Fibroblast of lung (primary cell): ENCODE data around the gene STXBP6. TPM values are rescaled to one million over a fixed set of nuclear protein-coding genes. Genes with fewer than 3 reads are reported as not detected.
A peak's percentile ranks its signal among the peaks of the same experiment; 100 is the strongest.

Experiments used
- DNase-seq, 2 donors: peaks; one replicate each; pipeline versions ENCODE4 v3.0.0 to v3.0.0-alpha.2; 2010; ENCODE audit warnings: low read depth in 2 of 2
- H2AFZ ChIP-seq: 2 replicates; pipeline ENCODE4 v1.5.1; 2012; ENCODE audit warnings: low read length, control low read depth, inconsistent platforms
- H3K27ac ChIP-seq: 2 replicates; pipeline ENCODE4 v1.5.1; 2011; ENCODE audit warnings: low read length, control low read depth; ENCODE audit not compliant: insufficient read depth
- H3K27me3 ChIP-seq: 2 replicates; pipeline ENCODE4 v1.5.1; 2011; ENCODE audit warnings: mild to moderate bottlenecking, low read length; ENCODE audit not compliant: control insufficient read depth, insufficient read depth
- H3K36me3 ChIP-seq: 2 replicates; pipeline ENCODE4 v1.5.1; 2011; ENCODE audit warnings: low read length; ENCODE audit not compliant: control insufficient read depth, insufficient read depth
- H3K4me1 ChIP-seq: 2 replicates; pipeline ENCODE4 v1.5.1; 2011; ENCODE audit warnings: low read length; ENCODE audit not compliant: control insufficient read depth, insufficient read depth; ENCODE audit errors: extremely low read depth
- H3K4me2 ChIP-seq: 2 replicates; pipeline ENCODE4 v1.5.1; 2011; ENCODE audit warnings: low read length, control low read depth; ENCODE audit not compliant: insufficient read depth; ENCODE audit errors: extremely low read depth
- H3K4me3 ChIP-seq, 4 experiments: fragments of 200-600 bp in 1 of 4; sonication (generic) in 1 of 4; replicated peaks in 1 of 4; 2 replicates each; pipeline ENCODE4 v1.5.1; 2011 to 2016; ENCODE audit warnings: low read length in 4 of 4, low read depth in 3 of 4, mild to moderate bottlenecking in 3 of 4, control low read depth in 2 of 4, inconsistent platforms in 1 of 4, mixed read lengths in 1 of 4; ENCODE audit not compliant: insufficient read depth in 1 of 4; ENCODE audit errors: control extremely low read depth in 1 of 4
- H3K79me2 ChIP-seq: 2 replicates; pipeline ENCODE4 v1.5.1; 2012; ENCODE audit warnings: mild to moderate bottlenecking, low read length, inconsistent platforms; ENCODE audit not compliant: control insufficient read depth, insufficient read depth
- H3K9ac ChIP-seq: 2 replicates; pipeline ENCODE4 v1.5.1; 2011; ENCODE audit warnings: mild to moderate bottlenecking, low read length, control low read depth; ENCODE audit not compliant: insufficient read depth
- H3K9me3 ChIP-seq: 2 replicates; pipeline ENCODE4 v1.5.1; 2012; ENCODE audit warnings: low read depth, low read length; ENCODE audit not compliant: control insufficient read depth, insufficient read depth
- H4K20me1 ChIP-seq: 2 replicates; pipeline ENCODE4 v1.5.1; 2011; ENCODE audit warnings: low read length; ENCODE audit not compliant: control insufficient read depth, insufficient read depth; ENCODE audit errors: extremely low read depth
- CTCF ChIP-seq, 2 donors: IDR thresholded peaks in 1 of 2; conservative IDR thresholded peaks in 1 of 2; 1 replicate in 1 of 2; 2 replicates in 1 of 2; pipeline ENCODE4 v1.5.1; 2011 to 2012; ENCODE audit warnings: low read length in 2 of 2, control low read depth in 1 of 2, inconsistent platforms in 1 of 2, low read depth in 1 of 2, mild to moderate bottlenecking in 1 of 2
- EZH2 ChIP-seq: IDR thresholded peaks from 2 replicates; pipeline ENCODE4 v1.5.1; 2012; ENCODE audit warnings: low read length, control low read depth, mild to moderate bottlenecking; ENCODE audit errors: missing control alignments
- polyA plus RNA-seq, 2 donors: library from polyadenylated mRNA; depleted of rRNA in 1 of 2; stranded (reverse) in 1 of 2; unstranded in 1 of 2; fragments of >200 nt; gene quantifications; 2 replicates each; pipeline ENCODE4 v1.2.1, GENCODE V29; 2011 to 2012; ENCODE audit warnings: missing spikeins in 1 of 2
- total RNA-seq: library from RNA; depleted of rRNA; stranded (reverse); fragments of >200 nt; gene quantifications from 2 replicates; pipeline ENCODE4 v1.2.1, GENCODE V29; 2014

The STXBP6 gene
- total and polyA plus RNA-seq, 2 donors (not counting 1 experiment from before 2014, with no cell fraction given) = 4.5 to 17.8 TPM

GRCh38 chr14:24904533-24904932 lies 145.4 kb downstream of the STXBP6 start:
- H3K79me2 ChIP-seq = no peaks in the 10 kb centered on the region
- no peaks in the 10 kb centered on the region for H3K9me3 ChIP-seq
- H3K27ac ChIP-seq = no peak overlapping the region
- H2AFZ ChIP-seq = no peak overlapping the region
- H4K20me1 ChIP-seq = no peaks in the 10 kb centered on the region
- peaks cover 3% of the 10 kb centered on the region for H3K4me1 ChIP-seq
- no peaks in the 10 kb centered on the region for H3K27me3 ChIP-seq
- H3K4me2 ChIP-seq = no peak overlapping the region
- no peaks in the 10 kb centered on the region for H3K36me3 ChIP-seq
- no peak overlapping the region for H3K9ac ChIP-seq
- TF ChIP-seq CTCF (conservative IDR thresholded peaks at IDR 0.05 in 1 of 2, IDR thresholded peaks at IDR 0.05 in 1 of 2; ENCODE audit: low read depth in 1 of 2, low read length in 2 of 2) (no peak), EZH2 (no peak)
- no peak overlapping the region for H3K4me3 ChIP-seq
- DNase-seq = no peak

- peak; percentile 75 to 78 for DNase-seq
- Histone ChIP-seq H3K9ac (no peak overlapping the region), H3K27ac (no peak overlapping the region), H3K4me2 (peak overlapping the region; percentile 69), H3K9me3 (no peaks in the 10 kb centered on the region), H3K4me3 (no peak overlapping the region), H3K79me2 (no peaks in the 10 kb centered on the region), H2AFZ (peak overlapping the region; percentile 14), H3K36me3 (no peaks in the 10 kb centered on the region), H4K20me1 (no peaks in the 10 kb centered on the region), H3K4me1 (peaks cover 3% of the 10 kb centered on the region), H3K27me3 (no peaks in the 10 kb centered on the region)
- no peak for TF ChIP-seq CTCF (conservative IDR thresholded peaks at IDR 0.05 in 1 of 2, IDR thresholded peaks at IDR 0.05 in 1 of 2; ENCODE audit: low read depth in 1 of 2, low read length in 2 of 2)
- TF ChIP-seq EZH2 = no peak
Measured at GRCh38 chr14:24903337-24903736, 146.6 kb downstream of the STXBP6 start.

- H3K4me3 ChIP-seq = peak overlapping the region in 1 of 4 experiments; percentile 42
- no peaks in the 10 kb centered on the region for H3K79me2 ChIP-seq
- H4K20me1 ChIP-seq = no peaks in the 10 kb centered on the region
- H3K4me1 ChIP-seq = peaks cover 3% of the 10 kb centered on the region
- H3K36me3 ChIP-seq = no peaks in the 10 kb centered on the region
- no peaks in the 10 kb centered on the region for H3K9me3 ChIP-seq
- no peak overlapping the region for H3K9ac ChIP-seq
- peak overlapping the region; percentile 10 for H2AFZ ChIP-seq
- peak; percentile 41 to 66 for DNase-seq
- no peak overlapping the region for H3K27ac ChIP-seq
- TF ChIP-seq CTCF (conservative IDR thresholded peaks at IDR 0.05 in 1 of 2, IDR thresholded peaks at IDR 0.05 in 1 of 2; ENCODE audit: low read depth in 1 of 2, low read length in 2 of 2) (no peak), EZH2 (no peak)
- H3K4me2 ChIP-seq = peak overlapping the region; percentile 48
- no peaks in the 10 kb centered on the region for H3K27me3 ChIP-seq
Measured at GRCh38 chr14:24900269-24901100, 149.5 kb downstream of the STXBP6 start.
